HL-60 (cell line): Measurements from ENCODE around the gene CTNNA3.

Experiments
- CTCF ChIP-seq: IDR thresholded peaks from one replicate; pipeline ENCODE4 v1.5.1; 2011; ENCODE audit warnings: low read length, control low read depth, inconsistent platforms; ENCODE audit not compliant: insufficient read depth
- POLR2AphosphoS5 ChIP-seq: IDR thresholded peaks from 2 replicates; pipeline ENCODE4 v1.6.1; 2012; ENCODE audit warnings: low read depth
- REST ChIP-seq: IDR thresholded peaks from 2 replicates; pipeline ENCODE4 v1.6.1; 2012; ENCODE audit warnings: low read depth; ENCODE audit not compliant: insufficient replicate concordance
- SPI1 ChIP-seq: IDR thresholded peaks from 2 replicates; pipeline ENCODE4 v1.6.1; 2012; ENCODE audit warnings: low read depth, mild to moderate bottlenecking, borderline replicate concordance

GRCh38 chr10:67119651-67120050 lies 576.3 kb downstream of the CTNNA3 start:
- TF ChIP-seq CTCF (no peak), REST (no peak), POLR2AphosphoS5 (no peak), SPI1 (no peak)
